IMR-90 (cell line): ENCODE data around the gene GOT2. TPM values are rescaled to one million over a fixed set of nuclear protein-coding genes. Genes with fewer than 3 reads are reported as not detected.

Experiments used
- ATAC-seq: fragments of 200-7000 bp; cut with Tn5 transposase; 2 replicates; pipeline ENCODE4 v1.9.1; 2020; ENCODE audit warnings: low read depth, mild to moderate bottlenecking, moderate library complexity
- BruUV-seq: library from RNA; stranded (reverse); fragments of 400-500 nt; replicated peaks from 2 replicates; lab custom pipeline; 2021; lab: Mats Ljungman, UMichigan
- CTCF ChIA-PET: fragments of 300-600 bp; formaldehyde crosslinking; extraction: SDS; loops from one replicate; lab custom pipeline; 2021; ENCODE audit warnings: antibody characterized with exemption; lab: Yijun Ruan, JAX
- POLR2A ChIA-PET: fragments of 300-600 bp; sonication (Branson Sonifier 250); formaldehyde crosslinking; loops from one replicate; lab custom pipeline; 2022; ENCODE audit warnings: antibody characterized with exemption; ENCODE audit not compliant: unreplicated experiment; lab: Charles Lee
- DNase-seq: peaks from one replicate; pipeline ENCODE4 v3.0.0; 2013
- H2AFZ ChIP-seq: replicated peaks from 2 replicates; pipeline ENCODE3; 2013; ENCODE audit warnings: low read length, mild to moderate bottlenecking; ENCODE audit not compliant: poor library complexity
- H2AK5ac ChIP-seq: 2 replicates; pipeline ENCODE4 v1.6.1; 2013; ENCODE audit warnings: low read depth, low read length, inconsistent platforms
- H2AK9ac ChIP-seq: replicated peaks from 2 replicates; pipeline ENCODE3; 2013; ENCODE audit warnings: mild to moderate bottlenecking, low read depth, low read length, moderate library complexity; ENCODE audit not compliant: poor library complexity
- H2BK120ac ChIP-seq: 2 replicates; pipeline ENCODE4 v1.6.1; 2013; ENCODE audit warnings: low read depth, low read length, inconsistent platforms
- H2BK15ac ChIP-seq: 3 replicates; pipeline ENCODE4 v1.6.1; 2013; ENCODE audit warnings: low read depth, low read length, inconsistent platforms
- H2BK20ac ChIP-seq: 2 replicates; pipeline ENCODE4 v1.6.1; 2013; ENCODE audit warnings: low read depth, mild to moderate bottlenecking, inconsistent platforms, low read length, moderate library complexity
- H2BK5ac ChIP-seq: 2 replicates; pipeline ENCODE4 v1.6.1; 2013; ENCODE audit warnings: mild to moderate bottlenecking, low read depth, low read length, inconsistent platforms; ENCODE audit not compliant: poor library complexity, severe bottlenecking
- H3K14ac ChIP-seq: replicated peaks from 2 replicates; pipeline ENCODE4 v1.6.1; 2013; ENCODE audit warnings: low read depth, low read length, inconsistent platforms
- H3K18ac ChIP-seq: 2 replicates; pipeline ENCODE4 v1.6.1; 2013; ENCODE audit warnings: low read depth, low read length, control low read depth
- H3K23ac ChIP-seq: 2 replicates; pipeline ENCODE4 v1.6.1; 2013; ENCODE audit warnings: low read depth, low read length, inconsistent platforms
- H3K27ac ChIP-seq: 2 replicates; pipeline ENCODE4 v1.5.1; 2013; ENCODE audit warnings: mild to moderate bottlenecking, control low read depth, low read length; ENCODE audit not compliant: insufficient read depth
- H3K27me3 ChIP-seq: 2 replicates; pipeline ENCODE4 v1.6.1; 2013; ENCODE audit warnings: low read length; ENCODE audit not compliant: control insufficient read depth, insufficient read depth
- H3K36me3 ChIP-seq: 2 replicates; pipeline ENCODE4 v1.6.1; 2013; ENCODE audit warnings: low read length, mixed read lengths; ENCODE audit not compliant: control insufficient read depth, insufficient read depth
- H3K4ac ChIP-seq: 2 replicates; pipeline ENCODE4 v1.6.1; 2013; ENCODE audit warnings: low read depth, low read length, inconsistent platforms
- H3K4me1 ChIP-seq: 2 replicates; pipeline ENCODE4 v1.6.1; 2013; ENCODE audit warnings: low read length, mixed read lengths; ENCODE audit not compliant: control insufficient read depth, insufficient read depth
- H3K4me2 ChIP-seq: 2 replicates; pipeline ENCODE4 v1.6.1; 2013; ENCODE audit warnings: low read depth, mild to moderate bottlenecking, control low read depth, low read length, moderate library complexity
- H3K4me3 ChIP-seq: 2 replicates; pipeline ENCODE4 v1.5.1; 2013; ENCODE audit warnings: low read depth, mild to moderate bottlenecking, control low read depth, low read length, moderate library complexity; ENCODE audit not compliant: insufficient read depth
- H3K56ac ChIP-seq: 2 replicates; pipeline ENCODE4 v1.6.1; 2013; ENCODE audit warnings: low read length, inconsistent platforms; ENCODE audit not compliant: insufficient read depth; ENCODE audit errors: extremely low read depth
- H3K79me1 ChIP-seq, 2 experiments: 2 replicates each; pipeline ENCODE4 v1.6.1; 2013; ENCODE audit warnings: low read length in 2 of 2, inconsistent platforms in 1 of 2, low read depth in 1 of 2
- H3K9ac ChIP-seq: 2 replicates; pipeline ENCODE4 v1.6.1; 2013; ENCODE audit warnings: low read depth, low read length, control low read depth
- H3K9me1 ChIP-seq: 2 replicates; pipeline ENCODE4 v1.6.1; 2013; ENCODE audit warnings: low read length, inconsistent platforms; ENCODE audit not compliant: insufficient read depth
- H3K9me3 ChIP-seq: 2 replicates; pipeline ENCODE4 v1.6.1; 2013; ENCODE audit warnings: low read length; ENCODE audit not compliant: control insufficient read depth, insufficient read depth
- H4K20me1 ChIP-seq: 2 replicates; pipeline ENCODE4 v1.6.1; 2013; ENCODE audit warnings: low read length, inconsistent platforms; ENCODE audit not compliant: insufficient read depth
- H4K5ac ChIP-seq: 2 replicates; pipeline ENCODE4 v1.6.1; 2013; ENCODE audit warnings: mild to moderate bottlenecking, low read depth, low read length, control low read depth
- H4K8ac ChIP-seq, 2 experiments: 2 replicates each; pipeline ENCODE4 v1.6.1; 2013; ENCODE audit warnings: low read depth in 2 of 2, low read length in 2 of 2, control low read depth in 1 of 2, inconsistent platforms in 1 of 2
- H4K91ac ChIP-seq: 2 replicates; pipeline ENCODE4 v1.6.1; 2013; ENCODE audit warnings: low read depth, low read length, inconsistent platforms; ENCODE audit not compliant: insufficient read depth
- MAZ ChIP-seq: IDR thresholded peaks from 2 replicates; pipeline ENCODE4 v1.6.1; 2012; ENCODE audit warnings: low read depth, mild to moderate bottlenecking, low read length, improper control_type of control experiment, moderate library complexity, borderline replicate concordance
- dilution Hi-C: fragments of 300-500 bp; cut with HindIII; formaldehyde crosslinking; loops from one replicate; pipeline ENCODE4 v1.14.3; 2018; ENCODE audit warnings: low sequenced_read_pairs; ENCODE audit not compliant: unreplicated experiment
- in situ Hi-C: fragments of 300-500 bp; cut with MboI; formaldehyde crosslinking; loops from 3 replicates; pipeline ENCODE4 v1.14.3; 2019; ENCODE audit warnings: low sequenced_read_pairs, inconsistent platforms, mixed read lengths
- intact Hi-C: fragments of 100-400 bp; cut with micrococcal nuclease; formaldehyde crosslinking; loops from 2 replicates; pipeline ENCODE4 v1.10.0; 2022
- polyA plus RNA-seq, 3 experiments: library from polyadenylated mRNA; depleted of rRNA; stranded (reverse); fragments of >200 nt; gene quantifications; 2 replicates each; pipeline ENCODE4 v1.2.3, GENCODE V29; 2012; ENCODE audit warnings: low replicate concordance in 1 of 3
- total RNA-seq: library from RNA; depleted of rRNA; stranded (reverse); fragments of >200 nt; gene quantifications from 2 replicates; pipeline ENCODE4 v1.2.3, GENCODE V29; 2012
- TF ChIP-seq, protein P1 (sequence below): conservative IDR thresholded peaks from 2 replicates; pipeline ENCODE4 v1.5.1; 2012; ENCODE audit warnings: mild to moderate bottlenecking, low read depth, low read length, improper control_type of control experiment

The GOT2 gene
- total and polyA plus RNA-seq, 2 of the 4 experiments (the other 2 are of a cell fraction) = 50.2 to 60.2 TPM

DNA sequence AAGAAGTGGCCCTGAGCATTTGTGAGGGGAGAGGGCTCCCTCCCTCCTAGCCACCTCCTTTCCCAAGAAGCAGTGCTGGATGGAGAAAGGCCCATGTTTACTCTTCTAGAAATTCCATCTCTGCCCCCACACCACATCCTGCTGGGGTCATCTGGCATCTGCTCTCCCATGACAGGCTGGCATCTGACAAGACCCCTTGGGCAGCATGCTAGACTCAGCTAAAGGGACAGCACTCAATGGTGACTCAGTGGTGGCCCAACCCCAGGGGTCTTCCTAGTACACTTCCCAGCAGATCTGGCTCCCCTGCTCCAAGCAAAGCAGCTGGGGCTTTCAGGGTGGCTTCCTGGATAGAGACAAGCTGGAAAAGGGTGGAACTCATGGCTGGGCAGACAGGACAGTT, 63.9 kb downstream of the GOT2 start:
- no peak overlapping the region for H4K91ac ChIP-seq
- TF ChIP-seq, protein P1, sequence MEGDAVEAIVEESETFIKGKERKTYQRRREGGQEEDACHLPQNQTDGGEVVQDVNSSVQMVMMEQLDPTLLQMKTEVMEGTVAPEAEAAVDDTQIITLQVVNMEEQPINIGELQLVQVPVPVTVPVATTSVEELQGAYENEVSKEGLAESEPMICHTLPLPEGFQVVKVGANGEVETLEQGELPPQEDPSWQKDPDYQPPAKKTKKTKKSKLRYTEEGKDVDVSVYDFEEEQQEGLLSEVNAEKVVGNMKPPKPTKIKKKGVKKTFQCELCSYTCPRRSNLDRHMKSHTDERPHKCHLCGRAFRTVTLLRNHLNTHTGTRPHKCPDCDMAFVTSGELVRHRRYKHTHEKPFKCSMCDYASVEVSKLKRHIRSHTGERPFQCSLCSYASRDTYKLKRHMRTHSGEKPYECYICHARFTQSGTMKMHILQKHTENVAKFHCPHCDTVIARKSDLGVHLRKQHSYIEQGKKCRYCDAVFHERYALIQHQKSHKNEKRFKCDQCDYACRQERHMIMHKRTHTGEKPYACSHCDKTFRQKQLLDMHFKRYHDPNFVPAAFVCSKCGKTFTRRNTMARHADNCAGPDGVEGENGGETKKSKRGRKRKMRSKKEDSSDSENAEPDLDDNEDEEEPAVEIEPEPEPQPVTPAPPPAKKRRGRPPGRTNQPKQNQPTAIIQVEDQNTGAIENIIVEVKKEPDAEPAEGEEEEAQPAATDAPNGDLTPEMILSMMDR = no peak
- peak; percentile 21; the same call in 1 of the 2 replicates for TF ChIP-seq MAZ
- H2BK15ac ChIP-seq = no peak overlapping the region
- in situ Hi-C loops = no loop called here
- H3K4me1 ChIP-seq = peaks cover 4% of the 10 kb centered on the region
- no peaks in the 10 kb centered on the region for H3K9me1 ChIP-seq
- H3K79me1 ChIP-seq = no peaks in the 10 kb centered on the region
- DNase-seq = peak; percentile 35
- H3K9ac ChIP-seq = no peak overlapping the region
- H4K20me1 ChIP-seq = no peaks in the 10 kb centered on the region
- POLR2A ChIA-PET = no interaction called here
- no peak overlapping the region for H4K5ac ChIP-seq
- H2AK5ac ChIP-seq = no peak overlapping the region
- no TSS peak for BruUV-seq
- dilution Hi-C loops = no loop called here
- H3K27me3 ChIP-seq = no peaks in the 10 kb centered on the region
- H3K14ac ChIP-seq = no peak overlapping the region
- no peak overlapping the region for H3K18ac ChIP-seq
- no peak overlapping the region for H2BK5ac ChIP-seq
- H2AFZ ChIP-seq = no peak overlapping the region
- no peak overlapping the region for H3K27ac ChIP-seq
- intact Hi-C loops = no loop called here
- H3K4me2 ChIP-seq = no peak overlapping the region
- no peak overlapping the region for H4K8ac ChIP-seq
- H3K56ac ChIP-seq = no peak overlapping the region
- H2AK9ac ChIP-seq = no peak overlapping the region
- peaks cover 29% of the 10 kb centered on the region; the same call in 1 of the 2 replicates for H3K36me3 ChIP-seq
- peak; percentile 65 for ATAC-seq
- no peak overlapping the region for H2BK20ac ChIP-seq
- H3K4ac ChIP-seq = no peak overlapping the region
- no peak overlapping the region for H3K4me3 ChIP-seq
- H3K9me3 ChIP-seq = no peaks in the 10 kb centered on the region
- no peak overlapping the region for H3K23ac ChIP-seq
- H2BK120ac ChIP-seq = no peak overlapping the region
- CTCF ChIA-PET = interaction anchor here (1.5 kb wide), 1 partner anchor 9 kb away, joined by 4 read pairs; no protein-coding TSS in a partner anchor
